ENCODE results near the gene GSE1. TPM values are rescaled to one million over a fixed set of nuclear protein-coding genes. Genes with fewer than 3 reads are reported as not detected.

GSE1 gene
- total and polyA plus RNA-seq, 9 of the 15 experiments (the other 6 are each of a cell fraction or from before 2014, with no cell fraction given): 12.2 to 244 (median 57.9) TPM

DNA sequence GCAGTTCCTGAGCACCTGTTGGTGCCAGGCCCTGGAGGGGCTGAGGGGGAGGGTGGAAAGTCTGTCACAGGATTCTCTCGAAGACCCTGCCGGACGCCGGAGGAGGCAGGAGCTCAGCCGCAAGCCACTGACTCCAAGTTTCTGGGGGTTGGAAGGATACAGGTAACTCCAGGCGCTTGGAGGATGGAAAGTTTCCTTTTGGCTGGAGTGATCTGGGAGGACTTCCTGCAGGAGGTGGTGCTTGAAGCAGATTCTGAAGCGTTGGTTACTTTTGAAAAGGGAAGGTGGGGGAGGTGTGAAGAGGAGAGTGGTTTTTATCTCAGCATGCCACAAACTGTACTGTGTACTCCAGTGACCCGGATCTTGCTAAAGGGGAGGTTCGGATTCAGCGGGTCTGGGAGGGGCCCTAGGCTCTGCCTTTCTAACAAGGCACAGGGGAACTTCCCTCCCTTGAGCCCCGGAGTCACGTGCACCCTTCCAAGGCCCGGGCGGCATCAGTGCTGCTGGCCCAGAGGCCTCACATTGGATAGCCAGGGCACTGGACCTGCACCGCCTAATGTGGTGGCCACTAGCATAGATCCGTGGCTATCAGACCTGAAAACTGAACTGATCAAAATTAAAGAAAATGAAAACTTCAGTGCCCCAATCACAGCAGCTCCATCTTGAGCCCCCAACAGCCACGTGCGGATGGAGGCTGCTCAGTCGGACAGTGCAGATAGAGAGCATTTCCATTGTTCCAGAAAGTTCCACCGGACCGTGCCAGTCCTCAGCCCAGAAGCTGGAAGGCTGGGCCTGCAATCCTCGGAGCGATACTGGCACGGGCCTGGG, 42.2 kb upstream of the GSE1 start (continued):
- TF ChIP-seq ARHGAP35 (IDR thresholded peaks at IDR 0.05; ENCODE audit: partially characterized antibody) (no peak), GTF2E2 (tag; IDR thresholded peaks at IDR 0.05) (no peak; the same call in 1 of the 2 replicates), KDM1A (IDR thresholded peaks at IDR 0.05) (no peak), ZNF347 (CRISPR knock-in tag; IDR thresholded peaks at IDR 0.05; ENCODE audit: low read depth) (no peak), ZNF175 (CRISPR knock-in tag; IDR thresholded peaks at IDR 0.05; ENCODE audit: low read depth) (no peak; the same call in 1 of the 2 replicates), ZNF655 (CRISPR knock-in tag; IDR thresholded peaks at IDR 0.05) (no peak), HNRNPUL1 (IDR thresholded peaks at IDR 0.05; ENCODE audit: low read length) (no peak), U2AF2 (optimal IDR thresholded peaks at IDR 0.05; ENCODE audit: low read depth, low read length) (no peak), ZNF324 (CRISPR knock-in tag; IDR thresholded peaks at IDR 0.05) (no peak), HDAC3 (IDR thresholded peaks at IDR 0.05; ENCODE audit: borderline replicate concordance, partially characterized antibody) (no peak), NELFE (IDR thresholded peaks at IDR 0.05; ENCODE audit: insufficient read depth, insufficient read length) (no peak), NFATC3 (IDR thresholded peaks at IDR 0.05) (peak; percentile 81; the same call in 1 of the 2 replicates), ZBED1 (IDR thresholded peaks at IDR 0.05) (peak; percentile 66; the same call in 1 of the 2 replicates), ZNF584 (CRISPR knock-in tag; IDR thresholded peaks at IDR 0.05; ENCODE audit: low read depth) (peak; percentile 66; the same call in 1 of the 2 replicates), BMI1 (IDR thresholded peaks at IDR 0.05; ENCODE audit: low read length) (no peak), HOMEZ (CRISPR knock-in tag; IDR thresholded peaks at IDR 0.05) (no peak), PCBP2 (IDR thresholded peaks at IDR 0.05; ENCODE audit: low read depth, low read length, poor library complexity, severe bottlenecking) (no peak), NR4A1 (CRISPR knock-in tag; IDR thresholded peaks at IDR 0.05) (no peak), NR4A1 (tag; IDR thresholded peaks at IDR 0.05) (no peak), EWSR1 (IDR thresholded peaks at IDR 0.05; ENCODE audit: borderline replicate concordance, low read depth, partially characterized antibody) (no peak), POU5F1 (IDR thresholded peaks at IDR 0.05; ENCODE audit: borderline replicate concordance, low read depth, low read length, partially characterized antibody) (no peak), KLF1 (tag; IDR thresholded peaks at IDR 0.05) (no peak)
- TF ChIP-seq, protein P1, sequence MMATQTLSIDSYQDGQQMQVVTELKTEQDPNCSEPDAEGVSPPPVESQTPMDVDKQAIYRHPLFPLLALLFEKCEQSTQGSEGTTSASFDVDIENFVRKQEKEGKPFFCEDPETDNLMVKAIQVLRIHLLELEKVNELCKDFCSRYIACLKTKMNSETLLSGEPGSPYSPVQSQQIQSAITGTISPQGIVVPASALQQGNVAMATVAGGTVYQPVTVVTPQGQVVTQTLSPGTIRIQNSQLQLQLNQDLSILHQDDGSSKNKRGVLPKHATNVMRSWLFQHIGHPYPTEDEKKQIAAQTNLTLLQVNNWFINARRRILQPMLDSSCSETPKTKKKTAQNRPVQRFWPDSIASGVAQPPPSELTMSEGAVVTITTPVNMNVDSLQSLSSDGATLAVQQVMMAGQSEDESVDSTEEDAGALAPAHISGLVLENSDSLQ (IDR thresholded peaks at IDR 0.05): 0 out of 2 replicates have a peak, but pooled peaks have one; percentile 8
- TF ChIP-seq, protein P2, sequence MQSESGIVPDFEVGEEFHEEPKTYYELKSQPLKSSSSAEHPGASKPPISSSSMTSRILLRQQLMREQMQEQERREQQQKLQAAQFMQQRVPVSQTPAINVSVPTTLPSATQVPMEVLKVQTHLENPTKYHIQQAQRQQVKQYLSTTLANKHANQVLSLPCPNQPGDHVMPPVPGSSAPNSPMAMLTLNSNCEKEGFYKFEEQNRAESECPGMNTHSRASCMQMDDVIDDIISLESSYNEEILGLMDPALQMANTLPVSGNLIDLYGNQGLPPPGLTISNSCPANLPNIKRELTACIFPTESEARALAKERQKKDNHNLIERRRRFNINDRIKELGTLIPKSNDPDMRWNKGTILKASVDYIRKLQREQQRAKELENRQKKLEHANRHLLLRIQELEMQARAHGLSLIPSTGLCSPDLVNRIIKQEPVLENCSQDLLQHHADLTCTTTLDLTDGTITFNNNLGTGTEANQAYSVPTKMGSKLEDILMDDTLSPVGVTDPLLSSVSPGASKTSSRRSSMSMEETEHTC (IDR thresholded peaks at IDR 0.05): peak; percentile 55
